ENCODE measurements around the gene CAMK2G.
A peak's percentile ranks its signal among the peaks of the same experiment; 100 is the strongest.
"Not testable (repeated sequence)": the region's sequence is repeated elsewhere in the genome, so short reads cannot be mapped to it uniquely, and the experiment has no call there.

Gene CAMK2G

GRCh38 chr10:73838827-73839226 lies 35.5 kb downstream of the CAMK2G start:
- no peak for DNase-seq

- no peak for DNase-seq
These were observed 36.3 kb downstream of the CAMK2G start for GRCh38 chr10:73838008-73838567.

GRCh38 chr10:73837072-73837471 lies 37.3 kb downstream of the CAMK2G start:
- no peak for DNase-seq

- DNase-seq = no peak
These were observed 37.9 kb downstream of the CAMK2G start for GRCh38 chr10:73836427-73836980.

GRCh38 chr10:73829090-73829489 lies 45.3 kb downstream of the CAMK2G start:
- DNase-seq = not testable (repeated sequence)

GRCh38 chr10:73828161-73828560 lies 46.2 kb downstream of the CAMK2G start:
- DNase-seq = no peak

- no peak for DNase-seq
These were observed 46.8 kb downstream of the CAMK2G start for GRCh38 chr10:73827346-73828089.

GRCh38 chr10:73824146-73824725 lies 50.1 kb downstream of the CAMK2G start:
- no peak for DNase-seq

- no peak for DNase-seq
These were observed 51.0 kb downstream of the CAMK2G start for GRCh38 chr10:73823391-73823790.

GRCh38 chr10:73819513-73820093 lies 54.8 kb downstream of the CAMK2G start:
- no peak for DNase-seq

- DNase-seq = no peak
These were observed 55.3 kb downstream of the CAMK2G start for GRCh38 chr10:73819081-73819480.

GRCh38 chr10:73818402-73818801 lies 56.0 kb downstream of the CAMK2G start:
- DNase-seq = no peak

- DNase-seq = no peak
These were observed 56.5 kb downstream of the CAMK2G start for GRCh38 chr10:73817826-73818225.

- no peak for DNase-seq
These were observed 57.2 kb downstream of the CAMK2G start for GRCh38 chr10:73816917-73817729.

- no peak for DNase-seq
These were observed 58.7 kb downstream of the CAMK2G start for GRCh38 chr10:73815719-73816030.

- DNase-seq = no peak
These were observed 59.2 kb downstream of the CAMK2G start for GRCh38 chr10:73814896-73815718.

GRCh38 chr10:73814276-73814895 lies 60.0 kb downstream of the CAMK2G start:
- no peak for DNase-seq

- no peak for DNase-seq
These were observed 61.0 kb downstream of the CAMK2G start for GRCh38 chr10:73813333-73813732.

- no peak for DNase-seq
These were observed 61.7 kb downstream of the CAMK2G start for GRCh38 chr10:73812657-73813056.

- DNase-seq = peak; percentile 46
These were observed 63.5 kb downstream of the CAMK2G start for GRCh38 chr10:73810735-73811465.

GRCh38 chr10:73810358-73810734 lies 64.0 kb downstream of the CAMK2G start:
- DNase-seq = no peak
